Caco-2 (cell line): Measurements from ENCODE around the gene LRRC74B. TPM values are rescaled to one million over a fixed set of nuclear protein-coding genes. Genes with fewer than 3 reads are reported as not detected.
"Not testable (repeated sequence)": the region's sequence is repeated elsewhere in the genome, so short reads cannot be mapped to it uniquely, and the experiment has no call there.

Source experiments
- BruUV-seq: library from RNA; stranded (reverse); fragments of 400-500 nt; replicated peaks from 2 replicates; lab custom pipeline; 2021; lab: Mats Ljungman, UMichigan
- CTCF ChIA-PET: fragments of 300-600 bp; sonication (Branson Sonifier 250); formaldehyde crosslinking; loops from one replicate; lab custom pipeline; 2022; ENCODE audit warnings: antibody characterized with exemption; lab: Charles Lee
- POLR2A ChIA-PET: fragments of 300-600 bp; sonication (Branson Sonifier 250); formaldehyde crosslinking; loops from one replicate; lab custom pipeline; 2022; ENCODE audit warnings: antibody characterized with exemption; lab: Charles Lee
- DNase-seq, 2 experiments: peaks; one replicate each; pipeline versions ENCODE4 v3.0.0 to v3.0.0-alpha.2; 2020 to 2022
- H3K27me3 ChIP-seq: replicated peaks from 2 replicates; pipeline ENCODE4 v1.6.0; 2011; ENCODE audit warnings: low read length; ENCODE audit not compliant: control insufficient read depth, insufficient read depth
- H3K36me3 ChIP-seq: 2 replicates; pipeline ENCODE4 v1.5.1; 2011; ENCODE audit warnings: low read length; ENCODE audit not compliant: control insufficient read depth, insufficient read depth
- H3K4me1 ChIP-seq: fragments of 250-450 bp; sonication (Bioruptor Pico); 2 replicates; pipeline ENCODE4 v1.5.1; 2020; ENCODE audit warnings: mild to moderate bottlenecking
- H3K4me3 ChIP-seq: 2 replicates; pipeline ENCODE4 v1.5.1; 2011; ENCODE audit warnings: low read depth, mild to moderate bottlenecking, control low read depth, low read length
- H3K9me3 ChIP-seq: fragments of 250-450 bp; sonication (Bioruptor Pico); 2 replicates; pipeline ENCODE4 v1.5.1; 2020; ENCODE audit warnings: mild to moderate bottlenecking, moderate library complexity
- H3K27ac Mint-ChIP-seq: one replicate; pipeline ENCODE4 v1.8.0; 2022; ENCODE audit warnings: mixed read lengths; ENCODE audit not compliant: unreplicated experiment
- H3K27me3 Mint-ChIP-seq: one replicate; pipeline ENCODE4 v1.8.0; 2022; ENCODE audit warnings: mixed read lengths; ENCODE audit not compliant: insufficient read depth, unreplicated experiment
- H3K36me3 Mint-ChIP-seq: one replicate; pipeline ENCODE4 v1.8.0; 2022; ENCODE audit warnings: mild to moderate bottlenecking, mixed read lengths; ENCODE audit not compliant: insufficient read depth, unreplicated experiment
- H3K4me1 Mint-ChIP-seq: one replicate; pipeline ENCODE4 v1.8.0; 2022; ENCODE audit warnings: low read depth, mixed read lengths; ENCODE audit not compliant: unreplicated experiment
- H3K4me3 Mint-ChIP-seq: one replicate; pipeline ENCODE4 v1.8.0; 2022; ENCODE audit warnings: mild to moderate bottlenecking, moderate library complexity, mixed read lengths; ENCODE audit not compliant: unreplicated experiment
- H3K9me3 Mint-ChIP-seq: one replicate; pipeline ENCODE4 v1.8.0; 2022; ENCODE audit warnings: mixed read lengths; ENCODE audit not compliant: unreplicated experiment
- intact Hi-C: fragments of 100-400 bp; cut with micrococcal nuclease; formaldehyde crosslinking; loops from one replicate; pipeline ENCODE4 v1.10.0; 2022; ENCODE audit not compliant: unreplicated experiment
- total RNA-seq: library from RNA; stranded (reverse); gene quantifications from 2 replicates; pipeline ENCODE4 v1.2.3, GENCODE V29; 2022
- TF ChIP-seq, protein P1 (sequence below), 2 experiments: fragments of 200-600 bp in 1 of 2; IDR thresholded peaks; 1 replicate in 1 of 2; 2 replicates in 1 of 2; pipeline versions ENCODE4 v1.5.1 to v1.8.0; 2011 to 2022; ENCODE audit warnings: antibody characterized with exemption in 1 of 2, control low read depth in 1 of 2, inconsistent platforms in 1 of 2, low read depth in 1 of 2, low read length in 1 of 2, mild to moderate bottlenecking in 1 of 2, moderate library complexity in 1 of 2; ENCODE audit not compliant: insufficient read depth in 1 of 2, severe bottlenecking in 1 of 2, unreplicated experiment in 1 of 2

LRRC74B gene
- total RNA-seq, 1 experiment from 2014 or later = not detected

- Mint-ChIP-seq H3K36me3 (no peaks in the 10 kb centered on the region), H3K4me1 (peaks cover 6% of the 10 kb centered on the region), H3K27me3 (no peaks in the 10 kb centered on the region), H3K4me3 (no peak overlapping the region), H3K9me3 (no peaks in the 10 kb centered on the region), H3K27ac (no peak overlapping the region)
- Histone ChIP-seq H3K36me3 (no peaks in the 10 kb centered on the region), H3K9me3 (no peaks in the 10 kb centered on the region), H3K4me1 (no peaks in the 10 kb centered on the region), H3K27me3 (no peaks in the 10 kb centered on the region; the same call in 1 of the 2 replicates), H3K4me3 (no peak overlapping the region)
- CTCF ChIA-PET = no interaction called here
- DNase-seq = no peak
- TF ChIP-seq, protein P1, sequence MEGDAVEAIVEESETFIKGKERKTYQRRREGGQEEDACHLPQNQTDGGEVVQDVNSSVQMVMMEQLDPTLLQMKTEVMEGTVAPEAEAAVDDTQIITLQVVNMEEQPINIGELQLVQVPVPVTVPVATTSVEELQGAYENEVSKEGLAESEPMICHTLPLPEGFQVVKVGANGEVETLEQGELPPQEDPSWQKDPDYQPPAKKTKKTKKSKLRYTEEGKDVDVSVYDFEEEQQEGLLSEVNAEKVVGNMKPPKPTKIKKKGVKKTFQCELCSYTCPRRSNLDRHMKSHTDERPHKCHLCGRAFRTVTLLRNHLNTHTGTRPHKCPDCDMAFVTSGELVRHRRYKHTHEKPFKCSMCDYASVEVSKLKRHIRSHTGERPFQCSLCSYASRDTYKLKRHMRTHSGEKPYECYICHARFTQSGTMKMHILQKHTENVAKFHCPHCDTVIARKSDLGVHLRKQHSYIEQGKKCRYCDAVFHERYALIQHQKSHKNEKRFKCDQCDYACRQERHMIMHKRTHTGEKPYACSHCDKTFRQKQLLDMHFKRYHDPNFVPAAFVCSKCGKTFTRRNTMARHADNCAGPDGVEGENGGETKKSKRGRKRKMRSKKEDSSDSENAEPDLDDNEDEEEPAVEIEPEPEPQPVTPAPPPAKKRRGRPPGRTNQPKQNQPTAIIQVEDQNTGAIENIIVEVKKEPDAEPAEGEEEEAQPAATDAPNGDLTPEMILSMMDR (IDR thresholded peaks at IDR 0.05; ENCODE audit: insufficient read depth in 1 of 2, low read depth in 1 of 2, low read length in 1 of 2, severe bottlenecking in 1 of 2, unreplicated experiment in 1 of 2) = no peak
- intact Hi-C loops = no loop called here
- BruUV-seq = no TSS peak
- POLR2A ChIA-PET = no interaction called here
Observed at GRCh38 chr22:21055880-21056319, 10.2 kb downstream of the LRRC74B start.

- H3K4me1 Mint-ChIP-seq = peaks cover 11% of the 10 kb centered on the region
- H3K36me3 ChIP-seq, CTCF ChIA-PET, H3K27me3 Mint-ChIP-seq, DNase-seq, H3K9me3 ChIP-seq, H3K4me3 Mint-ChIP-seq, H3K27me3 ChIP-seq, H3K4me3 ChIP-seq, H3K9me3 Mint-ChIP-seq, POLR2A ChIA-PET, H3K27ac Mint-ChIP-seq, intact Hi-C loops, BruUV-seq, H3K4me1 ChIP-seq, H3K36me3 Mint-ChIP-seq: not testable (repeated sequence)
Observed at GRCh38 chr22:21060363-21060762, 14.6 kb downstream of the LRRC74B start.

DNA sequence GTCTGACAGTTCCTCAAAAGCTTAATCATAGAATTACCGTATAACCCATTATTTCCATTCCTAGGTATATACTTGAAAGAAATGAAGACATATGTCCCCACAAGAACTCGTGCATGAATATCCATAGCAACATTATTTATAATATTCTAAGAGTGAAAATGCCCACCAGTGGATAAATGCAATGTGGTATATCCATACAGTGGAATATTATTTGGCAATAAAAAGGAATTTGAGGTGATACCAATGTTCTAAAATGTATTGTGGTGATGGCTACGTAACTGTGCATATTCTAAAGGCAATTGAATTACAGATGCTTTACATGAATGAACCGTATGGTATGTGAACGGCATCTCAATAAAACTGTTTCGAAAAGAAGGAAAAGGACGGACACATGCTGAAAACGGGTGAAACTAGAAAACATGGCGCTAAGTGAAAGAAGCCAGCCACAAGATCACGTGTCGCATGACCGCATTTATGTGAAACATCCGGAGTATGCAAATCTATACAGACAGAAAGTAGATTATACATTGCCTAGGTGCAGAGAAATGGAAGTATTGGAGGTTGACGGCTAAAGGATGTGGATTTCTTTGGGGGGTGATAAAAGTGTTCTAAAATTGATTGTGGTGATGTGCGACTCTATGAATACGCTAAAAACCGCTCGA is 16.0 kb downstream of the LRRC74B start:
- POLR2A ChIA-PET, CTCF ChIA-PET, H3K4me1 Mint-ChIP-seq: not testable (repeated sequence)

DNA sequence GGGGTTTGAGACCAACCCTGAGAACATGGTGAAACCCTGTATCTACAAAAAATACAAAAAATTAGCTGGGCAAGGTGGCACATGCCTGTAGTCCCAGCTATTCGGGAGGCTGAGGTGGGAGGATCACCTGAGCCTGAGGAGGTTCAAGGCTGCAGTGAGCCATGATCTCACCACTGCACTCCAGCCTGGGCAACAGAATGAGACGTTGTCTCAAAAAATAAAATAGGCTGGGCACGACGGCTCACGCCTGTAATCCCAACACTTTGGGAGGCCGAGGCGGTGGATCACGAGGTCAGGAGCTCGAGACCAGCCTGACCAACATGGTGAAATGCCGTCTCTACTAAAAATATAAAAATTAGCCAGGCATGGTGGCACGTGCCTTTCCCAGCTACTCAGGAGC is 18.7 kb downstream of the LRRC74B start:
- BruUV-seq, H3K4me3 ChIP-seq, H3K27me3 ChIP-seq, H3K4me1 ChIP-seq, H3K4me1 Mint-ChIP-seq, H3K9me3 ChIP-seq, intact Hi-C loops, H3K4me3 Mint-ChIP-seq, H3K36me3 Mint-ChIP-seq, H3K9me3 Mint-ChIP-seq, H3K27me3 Mint-ChIP-seq, H3K36me3 ChIP-seq, H3K27ac Mint-ChIP-seq, DNase-seq: not testable (repeated sequence)
- CTCF ChIA-PET = interaction anchor here (0.6 to 1.0 kb wide), 4 partner anchors 44 to 287 kb away, joined by 3 to 5 read pairs (median 4); no protein-coding TSS in a partner anchor
- POLR2A ChIA-PET = interaction anchor here (0.8 to 1.1 kb wide), 2 partner anchors 62 to 82 kb away, joined by 3 to 6 read pairs; partner anchors contain the start of genes LZTR1 and THAP7

More for the DNA sequence above, 16.0 kb downstream of the LRRC74B start:
- H3K4me1 ChIP-seq, H3K27me3 ChIP-seq, BruUV-seq, H3K4me3 ChIP-seq, H3K36me3 ChIP-seq, H3K4me3 Mint-ChIP-seq, H3K9me3 Mint-ChIP-seq, H3K27me3 Mint-ChIP-seq, DNase-seq, H3K27ac Mint-ChIP-seq, H3K36me3 Mint-ChIP-seq, intact Hi-C loops, H3K9me3 ChIP-seq: not testable (repeated sequence)
